ENCODE data around the gene EWSR1. TPM values are rescaled to one million over a fixed set of nuclear protein-coding genes. Genes with fewer than 3 reads are reported as not detected.

EWSR1 gene
- total and polyA plus RNA-seq, 2 donors (not counting 1 experiment from before 2014, with no cell fraction given), result 281 to 295 TPM

DNA sequence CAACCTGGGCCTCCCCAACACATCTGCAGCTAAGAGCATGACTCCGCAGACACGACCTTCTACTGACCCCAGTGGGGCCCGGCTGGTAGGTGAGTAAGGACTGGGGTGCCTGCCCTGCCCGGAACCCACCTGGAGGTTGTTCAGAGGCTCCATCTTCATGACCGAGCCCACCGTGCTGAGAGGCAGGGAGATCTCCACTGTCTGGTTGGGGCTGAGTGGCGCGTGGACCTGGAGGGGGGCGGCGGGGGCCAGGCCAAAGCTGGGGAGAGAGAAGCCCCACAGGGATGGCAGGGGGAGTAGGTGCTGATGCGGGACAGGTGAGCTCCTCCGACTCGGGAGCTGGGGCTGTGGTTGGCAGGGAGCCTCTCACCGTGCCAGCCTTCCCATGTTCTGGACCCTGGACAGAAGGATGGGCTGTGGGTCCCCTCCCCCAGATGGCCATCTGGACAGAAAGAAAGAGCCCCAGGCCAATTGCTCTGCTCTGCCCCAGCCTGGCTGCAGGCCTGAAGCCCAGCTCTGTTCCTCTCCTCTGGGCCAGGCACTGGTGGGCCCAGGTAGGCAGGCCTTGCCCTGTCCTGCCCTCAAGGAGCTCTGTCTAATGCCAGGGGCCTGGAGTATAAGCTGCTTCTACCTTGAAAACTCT, 63.7 kb downstream of the EWSR1 start:
- TF ChIP-seq, protein P1, sequence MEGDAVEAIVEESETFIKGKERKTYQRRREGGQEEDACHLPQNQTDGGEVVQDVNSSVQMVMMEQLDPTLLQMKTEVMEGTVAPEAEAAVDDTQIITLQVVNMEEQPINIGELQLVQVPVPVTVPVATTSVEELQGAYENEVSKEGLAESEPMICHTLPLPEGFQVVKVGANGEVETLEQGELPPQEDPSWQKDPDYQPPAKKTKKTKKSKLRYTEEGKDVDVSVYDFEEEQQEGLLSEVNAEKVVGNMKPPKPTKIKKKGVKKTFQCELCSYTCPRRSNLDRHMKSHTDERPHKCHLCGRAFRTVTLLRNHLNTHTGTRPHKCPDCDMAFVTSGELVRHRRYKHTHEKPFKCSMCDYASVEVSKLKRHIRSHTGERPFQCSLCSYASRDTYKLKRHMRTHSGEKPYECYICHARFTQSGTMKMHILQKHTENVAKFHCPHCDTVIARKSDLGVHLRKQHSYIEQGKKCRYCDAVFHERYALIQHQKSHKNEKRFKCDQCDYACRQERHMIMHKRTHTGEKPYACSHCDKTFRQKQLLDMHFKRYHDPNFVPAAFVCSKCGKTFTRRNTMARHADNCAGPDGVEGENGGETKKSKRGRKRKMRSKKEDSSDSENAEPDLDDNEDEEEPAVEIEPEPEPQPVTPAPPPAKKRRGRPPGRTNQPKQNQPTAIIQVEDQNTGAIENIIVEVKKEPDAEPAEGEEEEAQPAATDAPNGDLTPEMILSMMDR (IDR thresholded peaks at IDR 0.05), result no peak
- TF ChIP-seq EZH2 (IDR thresholded peaks at IDR 0.05; ENCODE audit: borderline replicate concordance, insufficient read depth, low read depth, low read length, poor library complexity, severe bottlenecking), result no peak
- Histone ChIP-seq H3K36me3 (replicated peaks in 1 of 2; ENCODE audit: control extremely low read depth in 1 of 2, control insufficient read depth in 1 of 2, extremely low read depth in 1 of 2, insufficient read depth in 2 of 2, low read length in 1 of 2) (peaks cover 2 to 88% of the 10 kb centered on the region in 2 experiments), H3K4me2 (replicated peaks; ENCODE audit: low read depth, low read length, poor library complexity, severe bottlenecking) (no peak overlapping the region), H3K27me3 (replicated peaks in 1 of 4; ENCODE audit: control extremely low read depth in 1 of 4, control insufficient read depth in 3 of 4, insufficient read depth in 4 of 4, low read length in 3 of 4) (no peaks in the 10 kb centered on the region), H3K27ac (ENCODE audit: low read length in 2 of 2) (no peak overlapping the region), H3K4me1 (ENCODE audit: control insufficient read depth in 2 of 2, insufficient read depth in 2 of 2, low read length in 2 of 2) (no peaks in the 10 kb centered on the region), H2AFZ (ENCODE audit: insufficient read depth, low read depth, low read length, poor library complexity, severe bottlenecking) (no peak overlapping the region), H3K9ac (ENCODE audit: low read length) (no peak overlapping the region), H3K79me2 (ENCODE audit: control insufficient read depth, insufficient read depth, low read length) (no peaks in the 10 kb centered on the region), H4K20me1 (ENCODE audit: control insufficient read depth, insufficient read depth, low read length, poor library complexity, severe bottlenecking) (peaks cover 61% of the 10 kb centered on the region), H3K4me3 (ENCODE audit: control extremely low read depth in 1 of 5, extremely low read depth in 1 of 5, insufficient read depth in 1 of 5, low read depth in 2 of 5, low read length in 4 of 5) (no peak overlapping the region), H3K9me3 (ENCODE audit: control extremely low read depth in 1 of 3, control insufficient read depth in 2 of 3, insufficient read depth in 1 of 3, low read length in 2 of 3) (no peaks in the 10 kb centered on the region)
- H3K4me1 Mint-ChIP-seq, result no peaks in the 10 kb centered on the region
- CTCF ChIA-PET, result no interaction called here
- intact Hi-C loops (cut with micrococcal nuclease), result no loop called here
- 92% methylated on average over 14 of the region's 14 CpGs for WGBS (ENCODE audit: insufficient coverage)
- H3K9me3 Mint-ChIP-seq (ENCODE audit: insufficient read depth), result no peaks in the 10 kb centered on the region
- no peak overlapping the region for H3K27ac Mint-ChIP-seq
- no peaks in the 10 kb centered on the region for H3K27me3 Mint-ChIP-seq
- POLR2A ChIA-PET, result no interaction called here
- DNase-seq, result no peak
- no peak for ATAC-seq (ENCODE audit: low read depth)
- H3K4me3 Mint-ChIP-seq, result no peak overlapping the region

DNA sequence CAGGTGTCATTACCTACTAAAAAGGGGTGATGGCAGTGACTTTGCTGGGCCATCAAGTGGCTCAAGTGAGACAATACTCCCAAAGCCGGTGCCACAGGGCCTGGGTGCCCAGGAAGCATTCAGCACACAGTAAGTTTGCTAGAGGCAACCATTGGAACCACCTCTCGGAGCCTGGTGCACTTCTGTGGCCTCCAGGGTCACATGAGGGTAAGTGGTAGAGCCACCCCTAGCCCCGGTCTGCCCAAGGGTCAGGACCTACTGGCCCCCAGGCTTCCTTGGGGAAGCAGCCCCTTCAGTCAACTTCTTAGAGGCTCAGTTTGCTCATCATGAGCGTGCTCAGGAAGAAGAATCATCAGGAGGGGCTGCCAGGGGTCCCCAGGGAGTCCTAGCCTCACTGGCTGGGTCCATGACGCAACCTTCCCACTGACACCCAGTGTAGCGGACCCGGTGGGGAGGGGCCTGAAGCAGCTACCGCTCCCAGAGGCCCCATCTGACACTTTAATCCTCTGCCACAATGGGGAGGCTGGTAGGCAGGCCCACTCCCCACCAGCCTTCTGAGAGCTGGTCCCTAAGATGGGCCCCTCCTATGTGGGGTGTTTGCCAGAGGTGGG, 64.9 kb downstream of the EWSR1 start:
- Histone ChIP-seq H3K36me3 (replicated peaks in 1 of 2; ENCODE audit: control extremely low read depth in 1 of 2, control insufficient read depth in 1 of 2, extremely low read depth in 1 of 2, insufficient read depth in 2 of 2, low read length in 1 of 2) (peaks cover 2 to 91% of the 10 kb centered on the region in 2 experiments), H2AFZ (ENCODE audit: insufficient read depth, low read depth, low read length, poor library complexity, severe bottlenecking) (no peak overlapping the region), H4K20me1 (ENCODE audit: control insufficient read depth, insufficient read depth, low read length, poor library complexity, severe bottlenecking) (peaks cover 68% of the 10 kb centered on the region), H3K9ac (ENCODE audit: low read length) (no peak overlapping the region), H3K27ac (ENCODE audit: low read length in 2 of 2) (no peak overlapping the region), H3K4me2 (replicated peaks; ENCODE audit: low read depth, low read length, poor library complexity, severe bottlenecking) (no peak overlapping the region), H3K79me2 (ENCODE audit: control insufficient read depth, insufficient read depth, low read length) (peaks cover 4% of the 10 kb centered on the region), H3K4me3 (ENCODE audit: control extremely low read depth in 1 of 5, extremely low read depth in 1 of 5, insufficient read depth in 1 of 5, low read depth in 2 of 5, low read length in 4 of 5) (no peak overlapping the region), H3K9me3 (ENCODE audit: control extremely low read depth in 1 of 3, control insufficient read depth in 2 of 3, insufficient read depth in 1 of 3, low read length in 2 of 3) (no peaks in the 10 kb centered on the region), H3K4me1 (ENCODE audit: control insufficient read depth in 2 of 2, insufficient read depth in 2 of 2, low read length in 2 of 2) (no peaks in the 10 kb centered on the region), H3K27me3 (replicated peaks in 1 of 4; ENCODE audit: control extremely low read depth in 1 of 4, control insufficient read depth in 3 of 4, insufficient read depth in 4 of 4, low read length in 3 of 4) (no peaks in the 10 kb centered on the region)
- DNase-seq (no peak), ATAC-seq (ENCODE audit: low read depth) (no peak)
- ChIA-PET CTCF (no interaction called here), POLR2A (no interaction called here)
- Mint-ChIP-seq H3K9me3 (ENCODE audit: insufficient read depth) (no peaks in the 10 kb centered on the region), H3K4me3 (no peak overlapping the region), H3K27ac (no peak overlapping the region), H3K27me3 (no peaks in the 10 kb centered on the region), H3K4me1 (no peaks in the 10 kb centered on the region)
- intact Hi-C loops (cut with micrococcal nuclease), result no loop called here
- 92% methylated on average over 7 of the region's 8 CpGs for WGBS (ENCODE audit: insufficient coverage)
- TF ChIP-seq, protein P1 (IDR thresholded peaks at IDR 0.05), result no peak
- no peak for TF ChIP-seq EZH2 (IDR thresholded peaks at IDR 0.05; ENCODE audit: borderline replicate concordance, insufficient read depth, low read depth, low read length, poor library complexity, severe bottlenecking)

Measured in B cell (primary cell).